OCI-LY7 (cell line): ENCODE measurements around the gene CXCR6. TPM values are rescaled to one million over a fixed set of nuclear protein-coding genes. Genes with fewer than 3 reads are reported as not detected.

Experiments used
- BruUV-seq: library from RNA; stranded (reverse); fragments of 400-500 nt; replicated peaks from 2 replicates; lab custom pipeline; 2021; lab: Mats Ljungman, UMichigan
- CTCF ChIA-PET: fragments of 300-600 bp; sonication (Branson Sonifier 250); formaldehyde crosslinking; loops from one replicate; lab custom pipeline; 2022; ENCODE audit warnings: antibody characterized with exemption; ENCODE audit not compliant: unreplicated experiment; lab: Charles Lee
- POLR2A ChIA-PET: fragments of 300-600 bp; sonication (Branson Sonifier 250); formaldehyde crosslinking; loops from one replicate; lab custom pipeline; 2022; ENCODE audit warnings: antibody characterized with exemption; lab: Charles Lee
- DNase-seq: peaks from one replicate; pipeline ENCODE4 v3.0.0-alpha.2; 2015; ENCODE audit warnings: low spot score
- H2AFZ ChIP-seq: fragments of 200-600 bp; sonication (generic), shearing (Covaris generic); 2 replicates; pipeline ENCODE4 v1.6.1; 2014; ENCODE audit warnings: mild to moderate bottlenecking, antibody characterized with exemption, low read length, moderate library complexity
- H3K27ac ChIP-seq: fragments of 200-600 bp; sonication (generic); 2 replicates; pipeline ENCODE4 v1.5.1; 2014; ENCODE audit warnings: mixed run types, low read depth, mild to moderate bottlenecking, moderate library complexity, low read length, inconsistent platforms; ENCODE audit not compliant: poor library complexity, severe bottlenecking
- H3K36me3 ChIP-seq: fragments of 200-600 bp; sonication (generic); 2 replicates; pipeline ENCODE4 v1.6.1; 2014; ENCODE audit warnings: mild to moderate bottlenecking, antibody characterized with exemption, low read length, moderate library complexity, mixed read lengths; ENCODE audit not compliant: insufficient read depth
- H3K4me1 ChIP-seq: fragments of 200-600 bp; sonication (generic); 2 replicates; pipeline ENCODE4 v1.5.1; 2014; ENCODE audit warnings: mild to moderate bottlenecking, low read length; ENCODE audit not compliant: insufficient read depth, poor library complexity, severe bottlenecking
- H3K4me2 ChIP-seq: fragments of 200-600 bp; sonication (generic); 2 replicates; pipeline ENCODE4 v1.6.1; 2014; ENCODE audit warnings: mild to moderate bottlenecking, low read length
- H3K4me3 ChIP-seq: fragments of 200-600 bp; sonication (generic); 2 replicates; pipeline ENCODE4 v1.5.1; 2014; ENCODE audit warnings: mild to moderate bottlenecking, low read depth, low read length; ENCODE audit not compliant: poor library complexity, severe bottlenecking
- H3K79me2 ChIP-seq: fragments of 200-600 bp; sonication (generic); 2 replicates; pipeline ENCODE4 v1.6.1; 2016; ENCODE audit warnings: low read depth, mild to moderate bottlenecking, low read length, moderate library complexity, mixed read lengths; ENCODE audit not compliant: insufficient read depth
- H3K9me2 ChIP-seq: fragments of 200-600 bp; sonication (generic); 2 replicates; pipeline ENCODE4 v1.6.1; 2016; ENCODE audit warnings: mild to moderate bottlenecking, low read length, mixed read lengths; ENCODE audit not compliant: insufficient read depth
- H3K9me3 ChIP-seq: fragments of 200-600 bp; sonication (generic); 2 replicates; pipeline ENCODE4 v1.6.1; 2014; ENCODE audit warnings: mild to moderate bottlenecking, mixed run types, low read length, mixed read lengths
- H4K20me1 ChIP-seq: fragments of 200-600 bp; sonication (generic); 2 replicates; pipeline ENCODE4 v1.6.1; 2014; ENCODE audit warnings: mild to moderate bottlenecking, antibody characterized with exemption, low read length, moderate library complexity, mixed read lengths; ENCODE audit not compliant: insufficient read depth
- EZH2phosphoT487 ChIP-seq: fragments of 200-600 bp; sonication (generic); IDR thresholded peaks from 2 replicates; pipeline ENCODE4 v1.6.1; 2018; ENCODE audit warnings: low read depth, borderline replicate concordance, mild to moderate bottlenecking, mixed run types, antibody characterized with exemption, low read length, moderate library complexity, mixed read lengths
- intact Hi-C: fragments of 100-400 bp; cut with micrococcal nuclease; formaldehyde crosslinking; loops from one replicate; pipeline ENCODE4 v1.10.0; 2022; ENCODE audit not compliant: unreplicated experiment
- total RNA-seq, 2 experiments: library from RNA; depleted of rRNA in 1 of 2; stranded (reverse); fragments of >200 nt in 1 of 2; shearing (Covaris generic) in 1 of 2; gene quantifications; 2 replicates each; pipeline ENCODE4 v1.2.3, GENCODE V29; 2014 to 2022
- TF ChIP-seq, protein P1 (sequence below): fragments of 200-600 bp; sonication (generic); conservative IDR thresholded peaks from 2 replicates; pipeline ENCODE4 v1.5.1; 2014; ENCODE audit warnings: mild to moderate bottlenecking, antibody characterized with exemption, low read length, moderate library complexity, mixed read lengths

Gene CXCR6
- total RNA-seq, 2 experiments from 2014 or later = not detected

DNA sequence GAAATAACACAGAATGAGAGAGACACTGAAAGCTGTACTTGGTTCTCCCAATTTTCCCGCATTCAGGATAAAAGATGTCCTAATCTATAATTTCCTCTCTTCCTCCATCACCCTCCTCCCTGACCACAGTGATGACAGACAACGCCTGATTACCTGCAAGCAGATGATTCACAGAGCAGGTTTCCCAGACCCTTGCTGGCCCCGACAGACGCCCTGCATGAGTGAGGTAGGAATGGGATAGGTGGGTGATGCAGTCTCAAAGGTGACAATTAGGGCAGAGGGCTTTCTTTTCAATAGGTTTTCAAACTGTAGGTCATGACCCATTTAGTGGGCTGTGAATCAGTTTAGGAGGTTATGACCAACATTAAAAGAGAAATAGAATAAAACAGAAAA, 5.2 kb upstream of the CXCR6 start:
- DNase-seq = no peak
- CTCF ChIA-PET = interaction anchor here (1.2 kb wide), 1 partner anchor 140 kb away, joined by 4 read pairs; no protein-coding TSS in a partner anchor
- POLR2A ChIA-PET = interaction anchor here (1.0 kb wide), 1 partner anchor 139 kb away, joined by 3 read pairs; no protein-coding TSS in a partner anchor

DNA sequence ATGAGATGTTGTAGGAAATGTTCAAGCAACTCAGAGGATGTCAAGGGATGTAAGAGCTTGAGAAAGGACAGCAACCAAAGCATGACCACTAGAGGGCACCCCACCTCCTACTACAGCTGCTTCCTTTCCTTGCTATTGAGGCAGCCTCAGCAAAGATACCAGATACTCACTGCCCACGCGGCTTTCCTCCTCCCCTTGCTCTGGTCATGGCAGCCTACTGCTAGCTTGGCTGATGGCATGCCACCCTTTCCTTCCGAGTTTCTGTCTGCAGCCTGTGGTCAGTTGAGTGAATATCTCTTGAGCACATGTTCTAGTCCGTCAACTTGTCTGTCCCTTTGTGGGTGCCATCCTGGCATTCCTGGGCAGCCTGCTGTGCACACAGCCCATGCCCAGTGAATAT, 4.4 kb upstream of the CXCR6 start:
- TF ChIP-seq EZH2phosphoT487 = no peak
- TF ChIP-seq, protein P1, sequence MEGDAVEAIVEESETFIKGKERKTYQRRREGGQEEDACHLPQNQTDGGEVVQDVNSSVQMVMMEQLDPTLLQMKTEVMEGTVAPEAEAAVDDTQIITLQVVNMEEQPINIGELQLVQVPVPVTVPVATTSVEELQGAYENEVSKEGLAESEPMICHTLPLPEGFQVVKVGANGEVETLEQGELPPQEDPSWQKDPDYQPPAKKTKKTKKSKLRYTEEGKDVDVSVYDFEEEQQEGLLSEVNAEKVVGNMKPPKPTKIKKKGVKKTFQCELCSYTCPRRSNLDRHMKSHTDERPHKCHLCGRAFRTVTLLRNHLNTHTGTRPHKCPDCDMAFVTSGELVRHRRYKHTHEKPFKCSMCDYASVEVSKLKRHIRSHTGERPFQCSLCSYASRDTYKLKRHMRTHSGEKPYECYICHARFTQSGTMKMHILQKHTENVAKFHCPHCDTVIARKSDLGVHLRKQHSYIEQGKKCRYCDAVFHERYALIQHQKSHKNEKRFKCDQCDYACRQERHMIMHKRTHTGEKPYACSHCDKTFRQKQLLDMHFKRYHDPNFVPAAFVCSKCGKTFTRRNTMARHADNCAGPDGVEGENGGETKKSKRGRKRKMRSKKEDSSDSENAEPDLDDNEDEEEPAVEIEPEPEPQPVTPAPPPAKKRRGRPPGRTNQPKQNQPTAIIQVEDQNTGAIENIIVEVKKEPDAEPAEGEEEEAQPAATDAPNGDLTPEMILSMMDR = peak; percentile 86
- H3K4me1 ChIP-seq = no peaks in the 10 kb centered on the region
- no peaks in the 10 kb centered on the region for H3K9me3 ChIP-seq
- H3K27ac ChIP-seq = no peak overlapping the region
- ChIA-PET POLR2A (interaction anchor here (0.5 to 1.0 kb wide), 3 partner anchors 11 to 154 kb away, joined by 3 to 4 read pairs (median 3); no protein-coding TSS in a partner anchor), CTCF (interaction anchor here (1.2 kb wide), 1 partner anchor 139 kb away, joined by 4 read pairs; no protein-coding TSS in a partner anchor)
- no peak overlapping the region for H3K4me3 ChIP-seq
- no peaks in the 10 kb centered on the region for H4K20me1 ChIP-seq
- no peak overlapping the region for H3K4me2 ChIP-seq
- H2AFZ ChIP-seq = no peak overlapping the region
- H3K9me2 ChIP-seq = no peaks in the 10 kb centered on the region
- peaks cover 40% of the 10 kb centered on the region for H3K36me3 ChIP-seq
- no TSS peak for BruUV-seq
- no peaks in the 10 kb centered on the region for H3K79me2 ChIP-seq
- intact Hi-C loops = loop anchor here (1.0 to 2.0 kb wide), 2 partner anchors 140 to 440 kb away; no protein-coding TSS in a partner anchor
- DNase-seq = peak; percentile 80

More for the DNA sequence above, 5.2 kb upstream of the CXCR6 start:
- no peak for TF ChIP-seq EZH2phosphoT487
- TF ChIP-seq, protein P1 = no peak
- no peaks in the 10 kb centered on the region for H4K20me1 ChIP-seq
- H3K27ac ChIP-seq = no peak overlapping the region
- H3K36me3 ChIP-seq = peaks cover 48% of the 10 kb centered on the region
- intact Hi-C loops = loop anchor here (1.0 to 2.0 kb wide), 2 partner anchors 141 to 441 kb away; no protein-coding TSS in a partner anchor
- H3K79me2 ChIP-seq = no peaks in the 10 kb centered on the region
- no peak overlapping the region for H2AFZ ChIP-seq
- H3K9me3 ChIP-seq = no peaks in the 10 kb centered on the region
- no peaks in the 10 kb centered on the region for H3K9me2 ChIP-seq
- no TSS peak for BruUV-seq
- no peak overlapping the region for H3K4me2 ChIP-seq
- no peak overlapping the region for H3K4me3 ChIP-seq
- no peaks in the 10 kb centered on the region for H3K4me1 ChIP-seq

DNA sequence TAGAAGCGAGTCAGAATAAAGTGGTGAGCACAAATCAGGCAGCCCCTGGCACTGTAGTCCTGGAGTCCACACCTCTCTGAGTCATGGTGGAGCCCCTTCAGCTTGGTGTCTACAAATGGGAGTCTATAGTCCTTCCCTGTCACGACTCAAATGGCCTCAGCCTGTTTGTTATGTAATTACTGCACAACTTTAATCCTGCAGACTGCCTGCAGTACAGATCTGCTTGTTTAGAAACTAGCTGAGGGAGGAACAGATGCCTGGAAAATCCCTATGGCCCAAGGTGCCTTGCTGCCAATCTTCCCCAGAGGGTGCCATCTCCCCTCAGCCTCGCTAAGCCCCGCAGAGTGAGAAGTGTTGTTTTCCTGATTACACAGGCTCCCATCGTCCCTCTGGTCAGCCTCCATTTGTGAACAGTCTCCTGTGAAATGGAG, 3.9 kb upstream of the CXCR6 start:
- POLR2A ChIA-PET = interaction anchor here (0.5 to 1.0 kb wide), 3 partner anchors 12 to 154 kb away, joined by 3 to 4 read pairs (median 3); no protein-coding TSS in a partner anchor
- CTCF ChIA-PET = interaction anchor here (1.2 kb wide), 1 partner anchor 138 kb away, joined by 4 read pairs; no protein-coding TSS in a partner anchor

More for the DNA sequence above, 3.9 kb upstream of the CXCR6 start:
- no peak for DNase-seq
- H3K79me2 ChIP-seq = no peaks in the 10 kb centered on the region
- H4K20me1 ChIP-seq = no peaks in the 10 kb centered on the region
- no peaks in the 10 kb centered on the region for H3K9me3 ChIP-seq
- H2AFZ ChIP-seq = no peak overlapping the region
- H3K4me2 ChIP-seq = no peak overlapping the region
- H3K9me2 ChIP-seq = no peaks in the 10 kb centered on the region
- no TSS peak for BruUV-seq
- no peak overlapping the region for H3K4me3 ChIP-seq
- no peaks in the 10 kb centered on the region for H3K4me1 ChIP-seq
- no peak overlapping the region for H3K27ac ChIP-seq
- no peak for TF ChIP-seq EZH2phosphoT487
- TF ChIP-seq, protein P1 = no peak
- intact Hi-C loops = loop anchor here (2.0 kb wide), 1 partner anchor 439 kb away; no protein-coding TSS in a partner anchor
- H3K36me3 ChIP-seq = peaks cover 35% of the 10 kb centered on the region
